HG03139 (cell line): ENCODE data around the gene MYO5A.
"Not testable (repeated sequence)": the region's sequence is repeated elsewhere in the genome, so short reads cannot be mapped to it uniquely, and the experiment has no call there.

Experiments used
- ATAC-seq: cut with Tn5 transposase; IDR thresholded peaks from one replicate; pipeline ENCODE4 v1.9.1; 2021; ENCODE audit not compliant: unreplicated experiment

MYO5A gene

GRCh38 chr15:52509500-52510245 lies 19.0 kb downstream of the MYO5A start:
- ATAC-seq: no peak

- no peak for ATAC-seq
Measured at GRCh38 chr15:52506549-52506948, 22.1 kb downstream of the MYO5A start.

- ATAC-seq: no peak
Measured at GRCh38 chr15:52505151-52505550, 23.5 kb downstream of the MYO5A start.

- peak; percentile 69 for ATAC-seq
Measured at GRCh38 chr15:52503788-52504496, 24.7 kb downstream of the MYO5A start.

- no peak for ATAC-seq
Measured at GRCh38 chr15:52502608-52503007, 26.1 kb downstream of the MYO5A start.

GRCh38 chr15:52499506-52499905 lies 29.2 kb downstream of the MYO5A start:
- no peak for ATAC-seq

GRCh38 chr15:52498706-52499105 lies 30.0 kb downstream of the MYO5A start:
- no peak for ATAC-seq

GRCh38 chr15:52496776-52497470 lies 31.8 kb downstream of the MYO5A start:
- ATAC-seq: no peak

GRCh38 chr15:52496175-52496574 lies 32.5 kb downstream of the MYO5A start:
- no peak for ATAC-seq

GRCh38 chr15:52495125-52495524 lies 33.6 kb downstream of the MYO5A start:
- no peak for ATAC-seq

- no peak for ATAC-seq
Measured at GRCh38 chr15:52493968-52494367, 34.7 kb downstream of the MYO5A start.

- no peak for ATAC-seq
Measured at GRCh38 chr15:52492132-52492531, 36.5 kb downstream of the MYO5A start.

GRCh38 chr15:52491472-52491871 lies 37.2 kb downstream of the MYO5A start:
- no peak for ATAC-seq

GRCh38 chr15:52489430-52489829 lies 39.2 kb downstream of the MYO5A start:
- ATAC-seq: not testable (repeated sequence)

- no peak for ATAC-seq
Measured at GRCh38 chr15:52488830-52489229, 39.9 kb downstream of the MYO5A start.

- no peak for ATAC-seq
Measured at GRCh38 chr15:52486003-52486996, 42.4 kb downstream of the MYO5A start.

GRCh38 chr15:52485290-52485689 lies 43.4 kb downstream of the MYO5A start:
- ATAC-seq: no peak

- ATAC-seq: no peak
Measured at GRCh38 chr15:52483707-52484106, 45.0 kb downstream of the MYO5A start.

GRCh38 chr15:52481915-52482314 lies 46.8 kb downstream of the MYO5A start:
- ATAC-seq: peak; percentile 96

- no peak for ATAC-seq
Measured at GRCh38 chr15:52480990-52481389, 47.7 kb downstream of the MYO5A start.

- ATAC-seq: no peak
Measured at GRCh38 chr15:52466716-52467115, 62.0 kb downstream of the MYO5A start.
